Epithelial cell of proximal tubule (primary cell): ENCODE results near the gene ARHGAP42. TPM values are rescaled to one million over a fixed set of nuclear protein-coding genes. Genes with fewer than 3 reads are reported as not detected.

Experiments used
- DNase-seq: peaks from one replicate; pipeline ENCODE4 v3.0.0-alpha.2; 2011; ENCODE audit warnings: low read depth
- H3K4me3 ChIP-seq: 2 replicates; pipeline ENCODE4 v1.5.1; 2011; ENCODE audit warnings: low read depth, mild to moderate bottlenecking, low read length
- total RNA-seq: library from RNA; depleted of rRNA; stranded (reverse); fragments of >200 nt; gene quantifications from 2 replicates; pipeline ENCODE4 v1.2.3, GENCODE V29; 2015
- TF ChIP-seq, protein P1 (sequence below): conservative IDR thresholded peaks from 2 replicates; pipeline ENCODE4 v1.5.1; 2012; ENCODE audit warnings: low read depth, mild to moderate bottlenecking, low read length

Gene ARHGAP42
- total RNA-seq, 1 donor from 2014 or later = 8.0 TPM

DNA sequence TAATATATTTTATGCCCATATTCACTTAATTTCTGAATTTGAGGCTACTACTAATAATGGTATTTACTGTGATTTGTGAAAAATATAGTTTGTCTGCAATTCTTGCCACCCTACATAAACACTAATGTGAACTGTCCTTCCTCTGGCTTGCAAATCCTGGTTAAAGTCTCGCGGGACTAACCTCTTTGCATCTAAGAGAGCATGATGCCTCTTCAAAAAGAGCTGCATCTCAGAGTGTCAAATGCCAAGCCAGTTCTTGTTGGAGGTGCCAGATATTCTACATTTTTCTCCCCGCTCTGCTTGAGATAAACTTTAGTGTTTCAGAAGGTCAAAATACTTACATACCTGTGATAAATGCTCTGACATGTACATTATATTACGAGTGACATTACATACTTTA lies 2.1 kb downstream of the ARHGAP42 start:
- DNase-seq = no peak
- H3K4me3 ChIP-seq = peak overlapping the region; percentile 77
- TF ChIP-seq, protein P1, sequence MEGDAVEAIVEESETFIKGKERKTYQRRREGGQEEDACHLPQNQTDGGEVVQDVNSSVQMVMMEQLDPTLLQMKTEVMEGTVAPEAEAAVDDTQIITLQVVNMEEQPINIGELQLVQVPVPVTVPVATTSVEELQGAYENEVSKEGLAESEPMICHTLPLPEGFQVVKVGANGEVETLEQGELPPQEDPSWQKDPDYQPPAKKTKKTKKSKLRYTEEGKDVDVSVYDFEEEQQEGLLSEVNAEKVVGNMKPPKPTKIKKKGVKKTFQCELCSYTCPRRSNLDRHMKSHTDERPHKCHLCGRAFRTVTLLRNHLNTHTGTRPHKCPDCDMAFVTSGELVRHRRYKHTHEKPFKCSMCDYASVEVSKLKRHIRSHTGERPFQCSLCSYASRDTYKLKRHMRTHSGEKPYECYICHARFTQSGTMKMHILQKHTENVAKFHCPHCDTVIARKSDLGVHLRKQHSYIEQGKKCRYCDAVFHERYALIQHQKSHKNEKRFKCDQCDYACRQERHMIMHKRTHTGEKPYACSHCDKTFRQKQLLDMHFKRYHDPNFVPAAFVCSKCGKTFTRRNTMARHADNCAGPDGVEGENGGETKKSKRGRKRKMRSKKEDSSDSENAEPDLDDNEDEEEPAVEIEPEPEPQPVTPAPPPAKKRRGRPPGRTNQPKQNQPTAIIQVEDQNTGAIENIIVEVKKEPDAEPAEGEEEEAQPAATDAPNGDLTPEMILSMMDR = no peak

DNA sequence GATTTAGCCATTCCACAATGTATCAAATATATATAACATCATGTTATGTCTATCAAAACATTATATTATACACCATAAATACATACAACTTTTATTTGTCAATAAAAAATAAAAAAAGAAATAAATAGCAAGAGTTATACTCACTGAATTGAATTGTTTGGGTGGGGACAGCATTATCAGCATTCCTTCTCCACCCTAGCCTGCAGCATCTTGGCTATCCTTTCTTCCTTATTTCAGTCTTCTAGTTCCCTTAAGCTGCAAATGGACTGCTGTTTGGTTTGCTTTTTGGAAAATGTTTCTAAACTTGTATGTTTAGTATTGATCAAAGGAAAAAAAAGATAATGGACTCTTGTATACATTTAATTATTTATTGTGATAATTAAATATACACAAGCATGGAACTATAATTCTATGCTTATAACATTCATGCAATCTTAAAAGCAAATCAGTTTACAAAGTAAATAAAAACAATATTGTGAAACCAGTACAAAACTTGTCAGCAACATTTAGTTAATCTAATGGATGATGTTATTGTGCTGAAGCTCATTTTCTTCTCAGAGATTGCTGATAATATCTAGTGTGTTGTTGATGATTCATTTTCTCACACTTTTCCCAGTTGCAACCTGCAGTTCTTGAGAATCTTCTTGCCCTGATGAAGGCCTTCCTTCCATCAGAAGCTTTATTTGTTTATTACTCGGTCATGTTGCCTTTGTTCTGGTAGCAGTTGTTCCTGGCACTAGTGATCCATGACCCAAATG lies 5.0 kb downstream of the ARHGAP42 start:
- TF ChIP-seq, protein P1 = no peak
- no peak for DNase-seq
- no peak overlapping the region for H3K4me3 ChIP-seq

GRCh38 chr11:100695911-100696310 lies 8.8 kb downstream of the ARHGAP42 start:
- no peak for DNase-seq
- H3K4me3 ChIP-seq = no peak overlapping the region
- TF ChIP-seq, protein P1 = no peak

DNA sequence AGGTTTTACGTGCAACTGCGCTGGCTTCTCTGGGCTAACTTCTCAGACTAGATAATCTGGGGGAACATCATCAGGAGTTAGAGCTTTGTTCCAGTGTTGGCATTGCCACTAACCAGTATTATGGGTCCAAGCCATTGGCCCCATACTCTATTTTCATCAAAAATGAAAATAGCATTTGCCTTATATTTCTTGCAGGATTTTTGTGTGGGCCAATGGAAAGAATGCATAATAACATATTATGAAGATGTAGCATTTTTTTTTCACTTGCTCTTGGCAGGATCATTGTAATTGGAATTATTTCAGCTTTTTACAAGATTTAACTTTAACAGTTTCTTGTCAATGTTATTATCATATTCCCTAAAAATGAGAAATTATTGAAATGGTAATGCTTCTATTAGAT lies 16.1 kb downstream of the ARHGAP42 start:
- TF ChIP-seq, protein P1 = no peak
- no peak for DNase-seq

GRCh38 chr11:100703801-100704575 lies 16.9 kb downstream of the ARHGAP42 start:
- DNase-seq = no peak
- no peak overlapping the region for H3K4me3 ChIP-seq
- TF ChIP-seq, protein P1 = no peak

More for the DNA sequence above, 16.1 kb downstream of the ARHGAP42 start:
- H3K4me3 ChIP-seq = no peak overlapping the region

- TF ChIP-seq, protein P1 = no peak
- no peak for DNase-seq
- no peak overlapping the region for H3K4me3 ChIP-seq
Observed at GRCh38 chr11:100705447-100705846, 18.4 kb downstream of the ARHGAP42 start.
